Measurements from ENCODE around the gene GBA3.

GRCh38 chr4:22790631-22791030 lies 97.9 kb downstream of the GBA3 start:
- TF ChIP-seq, protein P1, sequence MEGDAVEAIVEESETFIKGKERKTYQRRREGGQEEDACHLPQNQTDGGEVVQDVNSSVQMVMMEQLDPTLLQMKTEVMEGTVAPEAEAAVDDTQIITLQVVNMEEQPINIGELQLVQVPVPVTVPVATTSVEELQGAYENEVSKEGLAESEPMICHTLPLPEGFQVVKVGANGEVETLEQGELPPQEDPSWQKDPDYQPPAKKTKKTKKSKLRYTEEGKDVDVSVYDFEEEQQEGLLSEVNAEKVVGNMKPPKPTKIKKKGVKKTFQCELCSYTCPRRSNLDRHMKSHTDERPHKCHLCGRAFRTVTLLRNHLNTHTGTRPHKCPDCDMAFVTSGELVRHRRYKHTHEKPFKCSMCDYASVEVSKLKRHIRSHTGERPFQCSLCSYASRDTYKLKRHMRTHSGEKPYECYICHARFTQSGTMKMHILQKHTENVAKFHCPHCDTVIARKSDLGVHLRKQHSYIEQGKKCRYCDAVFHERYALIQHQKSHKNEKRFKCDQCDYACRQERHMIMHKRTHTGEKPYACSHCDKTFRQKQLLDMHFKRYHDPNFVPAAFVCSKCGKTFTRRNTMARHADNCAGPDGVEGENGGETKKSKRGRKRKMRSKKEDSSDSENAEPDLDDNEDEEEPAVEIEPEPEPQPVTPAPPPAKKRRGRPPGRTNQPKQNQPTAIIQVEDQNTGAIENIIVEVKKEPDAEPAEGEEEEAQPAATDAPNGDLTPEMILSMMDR (IDR thresholded peaks at IDR 0.05), result no peak
- TF ChIP-seq POLR2A (IDR thresholded peaks at IDR 0.05), result no peak
